Measurements from ENCODE around the gene VKORC1. TPM values are rescaled to one million over a fixed set of nuclear protein-coding genes. Genes with fewer than 3 reads are reported as not detected.

The VKORC1 gene
- total and polyA plus RNA-seq, 2 of the 8 experiments (the other 6 are each of a cell fraction or from before 2014, with no cell fraction given): 84.1 to 483 TPM

- TF ChIP-seq RFX5 (IDR thresholded peaks at IDR 0.05; ENCODE audit: borderline replicate concordance, low read depth, low read length) (no peak), KDM1A (IDR thresholded peaks at IDR 0.05; ENCODE audit: borderline replicate concordance, low read length) (no peak), ATF2 (IDR thresholded peaks at IDR 0.05; ENCODE audit: low read length) (no peak)
These were observed 20.4 kb downstream of the VKORC1 start, which contains the start of the genes ZNF646 and ZNF668 (continued) for GRCh38 chr16:31073970-31074813.
